ENCODE measurements around the gene TBC1D14. TPM values are rescaled to one million over a fixed set of nuclear protein-coding genes. Genes with fewer than 3 reads are reported as not detected.

The TBC1D14 gene
- total RNA-seq, 1 experiment from 2014 or later: 50.2 TPM

GRCh38 chr4:7004331-7004730, 94.7 kb downstream of the TBC1D14 start:
- no peak overlapping the region for H3T11ph ChIP-seq (ENCODE audit: low read length)
- H3K27me3 ChIP-seq (ENCODE audit: insufficient read depth, low read length): no peaks in the 10 kb centered on the region
- no peak overlapping the region for H2BK12ac ChIP-seq (ENCODE audit: insufficient read length, low read depth, low read length)
- no peak overlapping the region for H4K5ac ChIP-seq (ENCODE audit: insufficient read length, low read depth, low read length)
- no peak overlapping the region for H2BK15ac ChIP-seq (ENCODE audit: low read depth, low read length)
- no peak for DNase-seq
- no peaks in the 10 kb centered on the region for H3K9me3 ChIP-seq (ENCODE audit: control insufficient read depth, low read depth, low read length)
- no peak overlapping the region for H4K91ac ChIP-seq (ENCODE audit: insufficient read length, low read depth, low read length)
- Mint-ChIP-seq H3K4me3 (no peak overlapping the region), H3K9me3 (no peaks in the 10 kb centered on the region), H3K36me3 (ENCODE audit: insufficient read depth in 1 of 3, low read depth in 3 of 3) (peaks cover 27 to 85% (median 69%) of the 10 kb centered on the region in 3 experiments; a peak in 6 of 7 replicates), H3K27me3 (ENCODE audit: low read depth) (no peaks in the 10 kb centered on the region), H3K27ac (0 out of 7 replicates have a peak overlapping the region, but pooled peaks of 1 of the 3 experiments have one; percentile 9), H3K4me1 (peaks cover 26 to 41% of the 10 kb centered on the region in 2 experiments)
- H3K79me2 ChIP-seq (ENCODE audit: insufficient read depth, low read length): no peaks in the 10 kb centered on the region
- no peaks in the 10 kb centered on the region for H4K20me1 ChIP-seq (ENCODE audit: control insufficient read depth, insufficient read depth, insufficient read length)
- no peak overlapping the region for H3K4ac ChIP-seq (ENCODE audit: low read depth, low read length)
- H3K23ac ChIP-seq (ENCODE audit: insufficient read length, low read depth, low read length): no peak overlapping the region
- H2AFZ ChIP-seq (ENCODE audit: low read length): no peak overlapping the region
- H3K27ac ChIP-seq (ENCODE audit: insufficient read length, low read depth, low read length): no peak overlapping the region
- H3K14ac ChIP-seq (ENCODE audit: insufficient read depth, low read length): no peak overlapping the region
- H3K56ac ChIP-seq (ENCODE audit: insufficient read length, low read depth, low read length): no peak overlapping the region
- no peak overlapping the region for H3K4me2 ChIP-seq (ENCODE audit: insufficient read depth, insufficient read length, low read length)
- H3K79me1 ChIP-seq (ENCODE audit: insufficient read depth, low read depth, low read length, poor library complexity, severe bottlenecking): no peaks in the 10 kb centered on the region
- H2AK5ac ChIP-seq (ENCODE audit: insufficient read length, low read length): no peak overlapping the region
- H3K9ac ChIP-seq (ENCODE audit: extremely low read depth, insufficient read length, low read length): no peak overlapping the region
- H4K8ac ChIP-seq (replicated peaks; ENCODE audit: insufficient read length, low read depth, low read length): no peak overlapping the region
- H2BK120ac ChIP-seq (ENCODE audit: low read depth, low read length, poor library complexity, severe bottlenecking): no peak overlapping the region
- H3K23me2 ChIP-seq (ENCODE audit: insufficient read length, low read depth, low read length, poor library complexity, severe bottlenecking): no peaks in the 10 kb centered on the region
- H2BK5ac ChIP-seq (ENCODE audit: insufficient read length, low read length): no peak overlapping the region
- no CpG with 5 or more reads among the region's 4 CpGs for WGBS (ENCODE audit: extremely low coverage, insufficient read length, low lambda C conversion rate)
- TF ChIP-seq, protein P1, sequence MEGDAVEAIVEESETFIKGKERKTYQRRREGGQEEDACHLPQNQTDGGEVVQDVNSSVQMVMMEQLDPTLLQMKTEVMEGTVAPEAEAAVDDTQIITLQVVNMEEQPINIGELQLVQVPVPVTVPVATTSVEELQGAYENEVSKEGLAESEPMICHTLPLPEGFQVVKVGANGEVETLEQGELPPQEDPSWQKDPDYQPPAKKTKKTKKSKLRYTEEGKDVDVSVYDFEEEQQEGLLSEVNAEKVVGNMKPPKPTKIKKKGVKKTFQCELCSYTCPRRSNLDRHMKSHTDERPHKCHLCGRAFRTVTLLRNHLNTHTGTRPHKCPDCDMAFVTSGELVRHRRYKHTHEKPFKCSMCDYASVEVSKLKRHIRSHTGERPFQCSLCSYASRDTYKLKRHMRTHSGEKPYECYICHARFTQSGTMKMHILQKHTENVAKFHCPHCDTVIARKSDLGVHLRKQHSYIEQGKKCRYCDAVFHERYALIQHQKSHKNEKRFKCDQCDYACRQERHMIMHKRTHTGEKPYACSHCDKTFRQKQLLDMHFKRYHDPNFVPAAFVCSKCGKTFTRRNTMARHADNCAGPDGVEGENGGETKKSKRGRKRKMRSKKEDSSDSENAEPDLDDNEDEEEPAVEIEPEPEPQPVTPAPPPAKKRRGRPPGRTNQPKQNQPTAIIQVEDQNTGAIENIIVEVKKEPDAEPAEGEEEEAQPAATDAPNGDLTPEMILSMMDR (conservative IDR thresholded peaks at IDR 0.05): no peak
- no peak overlapping the region for H3K18ac ChIP-seq (ENCODE audit: insufficient read length, low read depth, low read length)
- peaks cover 4% of the 10 kb centered on the region for H3K4me1 ChIP-seq (ENCODE audit: insufficient read depth, low read length)
- H2BK20ac ChIP-seq (ENCODE audit: low read depth, low read length, poor library complexity, severe bottlenecking): no peak overlapping the region
